Esophagus squamous epithelium (tissue), 4 donors: Measurements from ENCODE around the gene ASGR1.

Source experiments
- CTCF ChIP-seq, 6 experiments: fragments of 450-650 bp in 4 of 6; fragments of 200-600 bp in 2 of 6; sonication (generic) in 2 of 6; IDR thresholded peaks; one replicate each; pipeline ENCODE4 v1.5.1; 2016 to 2019; ENCODE audit warnings: antibody characterized with exemption in 6 of 6, mild to moderate bottlenecking in 4 of 6, moderate library complexity in 4 of 6
- POLR2A ChIP-seq, 4 donors: fragments of 450-650 bp; IDR thresholded peaks; one replicate each; pipeline ENCODE4 v1.6.1; 2017; ENCODE audit warnings: antibody characterized with exemption in 4 of 4, mild to moderate bottlenecking in 4 of 4, moderate library complexity in 3 of 4

- no peak for TF ChIP-seq CTCF (IDR thresholded peaks at IDR 0.05)
- TF ChIP-seq POLR2A (IDR thresholded peaks at IDR 0.05) = no peak
Measured at GRCh38 chr17:7222972-7223292, 43.8 kb upstream of the ASGR1 start.
